Glomerular visceral epithelial cell (primary cell): Measurements from ENCODE around the gene ORC4.

Experiments
- DNase-seq: peaks from one replicate; pipeline ENCODE4 v3.0.0-alpha.2; 2016; ENCODE audit errors: extremely low spot score

The ORC4 gene

DNA sequence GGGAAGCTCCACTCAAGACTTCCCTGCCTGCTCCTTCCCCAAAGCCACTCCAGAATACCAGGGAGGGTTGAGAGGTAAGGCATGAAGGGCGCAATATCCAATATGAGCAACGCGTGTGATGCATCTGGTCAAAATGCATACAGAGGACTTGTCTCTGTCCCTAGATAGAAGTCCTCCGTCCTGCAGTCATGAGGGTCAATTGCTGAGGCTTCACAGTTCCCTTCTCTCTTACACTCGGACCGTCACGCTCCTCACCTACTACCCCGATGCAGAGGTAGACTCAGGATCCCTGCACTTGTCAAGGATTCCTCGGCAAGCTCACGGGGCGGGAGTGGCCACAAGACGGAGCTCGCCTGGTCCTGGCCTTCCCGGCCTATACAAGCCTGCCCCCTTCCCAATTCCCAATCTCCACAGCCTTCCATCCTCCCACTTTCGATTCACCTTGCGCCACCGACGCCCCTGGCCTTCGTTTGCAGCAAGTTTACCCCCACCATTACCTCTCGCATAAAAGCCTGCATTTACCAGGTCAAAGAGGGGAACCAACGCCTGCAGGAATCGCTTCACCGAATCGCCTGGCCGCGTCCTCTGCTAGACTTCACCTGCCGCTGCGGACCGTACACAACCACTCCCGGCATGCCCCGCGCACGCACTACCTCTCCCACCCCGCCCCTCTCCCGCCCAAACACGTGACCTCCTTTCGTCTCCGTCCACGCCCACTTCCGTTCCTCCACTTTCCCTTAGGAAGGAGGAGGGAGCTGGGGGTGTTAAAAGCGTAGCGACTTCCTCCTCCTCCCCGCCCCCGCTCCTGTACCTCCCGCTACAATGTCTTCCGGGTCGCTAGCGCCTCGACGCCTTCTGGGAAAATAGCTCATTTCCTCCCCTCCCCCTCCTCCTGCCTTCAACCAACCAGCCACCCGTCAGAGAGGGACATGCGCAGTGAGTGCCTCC, at the start of gene ORC4:
TSS of gene ORC4 (minus strand) at position 627 of the 948 bp plus-strand sequence. CDS start 44,779 bp downstream, outside the sequence.
- DNase-seq, result peak; percentile 100

DNA sequence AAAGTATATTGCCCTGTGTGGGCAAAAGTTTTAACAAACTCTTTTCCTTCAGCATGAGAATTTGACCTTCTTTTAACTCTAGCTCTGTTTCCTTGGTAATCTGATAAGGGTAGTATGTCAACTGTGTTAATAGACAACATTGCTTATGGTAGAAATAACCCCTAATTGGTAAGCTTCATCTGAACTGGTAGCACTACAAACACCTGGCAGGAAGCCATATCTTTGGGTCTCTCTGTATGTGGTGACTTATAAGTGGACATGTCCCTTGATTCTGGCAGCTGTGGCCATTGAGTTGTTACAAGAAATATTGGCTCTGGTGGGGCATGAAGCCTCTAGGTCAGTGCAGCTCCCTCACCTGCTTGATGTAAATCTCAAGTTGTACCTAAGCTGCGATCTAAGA, 47.3 kb upstream of the ORC4 start:
- no peak for DNase-seq

DNA sequence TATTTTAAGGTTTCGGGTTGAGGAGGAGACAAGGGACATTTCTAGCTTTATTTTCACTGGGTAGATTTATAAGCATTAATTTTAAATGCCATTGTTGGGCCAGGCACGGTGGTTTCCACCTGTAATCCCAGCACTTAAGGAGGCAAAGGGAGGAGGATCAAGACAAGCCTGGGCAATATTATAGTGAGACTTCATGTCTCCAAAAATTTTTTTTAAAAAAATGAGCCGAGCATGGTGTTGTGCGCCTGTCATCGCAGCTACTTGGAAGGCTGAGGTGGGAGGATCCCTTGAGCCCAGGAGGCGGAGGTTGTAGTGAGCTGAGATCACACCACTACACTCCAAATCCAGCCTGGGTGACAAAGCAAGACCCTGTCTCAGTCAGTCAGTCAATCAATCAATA, 45.4 kb upstream of the ORC4 start:
- no peak for DNase-seq

DNA sequence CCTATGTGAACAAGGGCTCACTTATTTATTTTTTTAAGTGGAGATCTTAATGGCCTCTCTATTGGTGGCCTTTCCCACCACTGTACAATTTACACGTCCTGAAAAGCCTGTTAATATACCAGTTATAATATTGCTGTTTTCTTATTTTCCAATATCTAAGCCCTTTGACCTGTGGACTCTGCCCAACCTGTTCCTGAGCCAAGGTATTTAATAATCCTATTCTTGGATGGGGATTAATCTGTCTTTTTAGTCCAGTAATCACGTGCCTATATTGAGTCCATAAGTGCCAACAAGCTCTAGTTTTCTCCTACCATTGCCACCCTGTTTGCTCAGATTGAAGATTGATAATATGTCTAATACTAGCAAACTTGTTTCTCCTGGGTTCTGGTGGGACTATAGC, 43.1 kb upstream of the ORC4 start:
- no peak for DNase-seq

DNA sequence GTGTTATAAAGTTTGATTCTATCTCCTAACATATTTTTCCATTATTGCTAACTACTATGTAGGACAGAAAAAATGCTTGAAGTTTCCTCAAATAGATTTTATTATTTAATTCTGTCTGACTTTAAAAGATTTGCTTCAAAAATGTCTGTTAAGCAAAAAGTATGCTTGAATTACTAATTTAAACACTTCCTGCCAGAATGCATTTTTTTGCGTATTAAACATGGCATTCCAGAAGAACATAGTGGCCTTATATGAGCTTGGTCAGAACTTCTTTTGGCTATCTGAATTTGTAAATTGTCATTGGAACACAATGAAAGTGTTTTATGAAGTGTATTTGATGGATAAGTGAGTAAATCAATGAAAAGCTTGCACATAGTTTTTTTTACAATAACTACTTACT, 38.1 kb upstream of the ORC4 start:
- no peak for DNase-seq

DNA sequence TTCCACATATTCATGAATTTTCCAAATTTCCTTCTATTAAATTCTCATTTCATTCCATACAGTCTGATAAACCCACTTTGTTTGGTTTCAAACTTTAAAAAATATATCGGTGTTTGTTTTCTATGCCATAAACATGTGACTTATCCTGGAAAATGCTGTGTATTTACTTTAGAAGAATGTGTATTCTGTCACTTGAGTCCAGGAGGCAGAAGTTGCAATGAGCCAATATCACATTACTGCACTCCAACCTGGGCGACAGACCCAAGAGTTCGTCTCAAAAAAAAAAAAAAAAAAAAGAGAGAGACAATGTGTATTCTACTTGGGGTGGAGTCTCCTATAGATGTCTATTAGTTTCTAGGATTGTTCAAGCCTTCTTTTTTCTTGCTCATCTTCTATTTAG, 32.1 kb upstream of the ORC4 start:
- no peak for DNase-seq

DNA sequence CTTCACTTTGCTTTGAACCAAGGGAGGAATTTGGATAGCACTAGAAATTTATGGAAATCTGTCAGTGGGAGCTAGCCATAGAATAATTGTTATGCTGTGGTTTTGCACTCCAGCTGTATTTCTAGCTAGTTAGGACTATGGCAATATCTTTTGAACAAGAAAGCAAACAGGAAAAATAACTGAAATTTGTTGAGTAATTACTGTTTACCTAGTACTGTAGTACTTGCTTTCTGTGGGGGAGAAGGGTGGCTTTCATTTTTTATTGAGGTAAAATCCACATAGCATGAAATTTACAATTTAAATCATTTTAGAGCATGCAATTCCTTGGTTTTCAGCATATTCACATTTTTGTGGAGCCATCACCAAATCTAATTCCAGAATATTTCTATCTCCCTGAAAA, 28.7 kb upstream of the ORC4 start:
- no peak for DNase-seq

DNA sequence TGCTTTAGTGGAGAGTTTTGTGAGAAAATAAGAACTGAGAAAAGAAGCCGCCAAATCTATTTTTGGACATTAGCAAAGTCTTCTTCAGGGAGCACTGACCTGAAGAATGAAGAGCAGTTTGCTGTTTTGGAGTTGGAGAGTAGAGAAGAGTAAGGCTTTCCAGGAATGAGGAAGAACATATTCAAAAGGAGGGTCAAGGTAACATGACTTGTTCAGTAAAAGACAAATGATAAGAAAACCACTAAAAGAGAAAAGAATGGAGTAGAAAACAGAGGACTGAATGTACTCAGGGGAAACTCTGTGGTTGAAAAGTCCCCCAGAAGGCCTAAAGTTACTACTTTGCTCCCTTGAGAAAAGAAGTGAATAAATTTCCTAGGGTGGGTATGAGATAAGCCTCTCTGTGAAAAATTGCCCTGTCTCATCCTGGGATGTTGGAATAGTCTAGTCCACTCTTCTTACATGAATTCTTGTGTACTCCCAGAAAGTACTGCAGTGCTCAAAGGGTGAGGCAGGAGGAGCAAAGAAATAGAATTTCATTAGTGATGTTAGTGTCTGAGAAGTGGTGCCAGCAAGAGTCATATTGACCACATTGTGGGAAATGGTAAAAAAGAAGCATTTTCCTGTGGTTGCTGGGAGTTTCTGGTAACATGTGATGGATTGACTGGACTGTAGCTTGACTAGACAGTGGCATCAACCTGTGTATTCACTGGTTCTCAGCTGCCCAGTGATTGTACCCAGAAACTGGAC, 28.1 kb upstream of the ORC4 start:
- peak; percentile 53 for DNase-seq

DNA sequence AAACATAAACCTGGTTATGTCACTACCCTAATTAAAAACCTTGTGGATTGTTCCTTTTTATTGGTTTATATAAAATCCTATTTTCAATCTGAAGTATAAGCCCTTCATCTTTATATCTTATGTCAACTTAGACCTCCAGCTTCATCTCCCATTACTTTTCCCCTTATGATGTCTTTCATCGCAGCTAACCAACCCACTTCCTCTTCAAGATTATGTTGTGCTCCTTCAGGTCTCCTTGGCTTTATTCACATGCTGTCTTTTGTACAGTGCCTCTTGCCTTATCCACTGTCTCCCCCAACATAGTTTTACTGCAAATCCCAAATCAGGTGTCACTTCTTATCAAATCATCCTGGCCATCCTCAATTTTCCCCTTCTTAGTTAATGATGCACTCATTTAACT, 26.3 kb upstream of the ORC4 start:
- no peak for DNase-seq

DNA sequence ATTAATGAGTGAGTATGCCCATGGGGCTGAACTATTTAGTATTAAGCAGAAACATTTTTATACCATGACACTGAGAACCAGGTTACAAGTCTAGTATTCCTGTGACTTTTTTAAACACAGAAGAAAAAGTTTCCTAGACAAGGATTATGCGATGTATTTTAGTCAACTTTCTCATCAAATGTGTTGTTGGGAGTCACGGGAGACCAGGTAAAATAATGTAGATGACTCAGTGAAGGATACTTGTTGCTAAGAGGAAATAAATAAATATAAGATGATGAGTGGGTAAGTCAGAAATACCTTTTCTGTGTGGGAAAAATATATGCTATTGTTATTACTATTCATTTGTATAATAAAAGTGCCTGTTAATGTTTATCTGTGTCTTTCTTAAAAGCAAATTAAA, 23.8 kb upstream of the ORC4 start:
- DNase-seq, result peak; percentile 31

DNA sequence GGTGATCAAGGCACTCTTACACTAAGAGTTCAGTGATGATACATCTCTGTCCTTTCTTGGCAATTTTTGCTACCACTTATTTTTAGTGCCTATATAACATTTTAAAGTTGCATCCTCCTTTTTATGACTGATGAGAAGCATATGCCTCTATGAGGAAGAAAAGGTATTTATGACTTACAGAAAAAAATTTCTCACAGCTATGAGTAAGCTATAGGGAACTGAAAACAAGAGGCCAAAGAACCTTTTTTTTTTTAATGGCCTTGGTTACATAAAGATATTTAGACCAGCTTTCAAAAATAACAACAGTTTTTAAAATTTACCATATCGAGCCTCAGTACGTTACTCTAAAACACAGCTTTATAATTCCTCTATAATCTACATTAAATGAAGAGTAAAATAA, 21.7 kb upstream of the ORC4 start:
- no peak for DNase-seq

DNA sequence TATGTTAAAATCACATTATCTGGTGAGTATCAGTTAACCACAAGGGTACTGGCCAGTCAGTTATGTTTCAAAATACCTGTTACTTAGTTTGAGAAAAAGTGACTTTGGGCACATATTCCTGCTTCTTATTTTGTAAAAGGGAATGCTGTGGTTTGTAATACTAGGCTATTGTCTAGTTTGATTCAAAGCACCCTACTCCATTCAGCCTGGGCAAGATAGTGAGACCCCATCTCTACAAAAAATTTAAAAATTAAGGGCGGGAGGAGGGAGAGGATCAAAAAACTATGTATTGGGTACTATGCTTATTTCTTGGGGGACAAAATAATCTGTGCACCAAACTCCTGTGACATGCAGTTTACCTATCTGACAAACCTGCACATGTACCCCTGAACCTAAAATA, 19.2 kb upstream of the ORC4 start:
- no peak for DNase-seq

DNA sequence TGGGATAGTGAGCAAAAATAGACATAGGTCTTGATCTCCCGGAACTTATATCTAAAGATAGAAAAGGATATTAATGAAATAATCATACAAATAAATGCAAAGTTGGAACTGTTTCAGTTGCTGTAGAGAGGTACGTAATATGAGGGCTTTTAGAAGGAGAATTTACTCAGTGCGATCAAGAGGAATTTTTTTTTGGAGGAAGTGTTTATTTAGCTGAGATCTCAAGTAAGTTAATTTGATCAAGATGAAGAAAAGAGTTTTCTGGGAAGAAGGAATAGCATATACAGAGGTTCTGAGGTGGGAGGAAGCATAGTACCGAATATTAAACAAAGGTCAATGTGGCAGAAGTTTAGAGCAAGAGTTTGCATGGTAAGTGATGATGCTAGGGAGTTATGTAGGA, 11.7 kb upstream of the ORC4 start:
- DNase-seq, result no peak

DNA sequence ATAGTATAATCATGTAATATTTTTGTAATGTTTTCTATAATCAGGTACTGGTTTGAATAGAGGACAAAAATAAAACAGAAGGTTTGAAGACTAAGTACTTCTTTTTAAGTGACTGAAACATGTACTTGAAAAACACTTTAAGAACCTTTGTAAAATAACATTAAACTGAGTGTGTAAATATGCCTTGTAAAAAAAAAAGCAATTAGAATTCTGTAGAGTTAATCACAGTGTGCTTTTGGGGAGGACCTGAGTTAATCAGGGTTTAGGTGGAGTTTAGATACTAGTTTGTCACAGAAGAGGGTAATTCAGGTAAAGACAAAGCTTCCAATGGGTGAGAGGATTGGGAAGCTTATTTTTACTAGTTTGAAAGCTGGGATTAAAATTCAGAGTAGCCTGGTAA, 10.6 kb upstream of the ORC4 start:
- DNase-seq, result no peak

DNA sequence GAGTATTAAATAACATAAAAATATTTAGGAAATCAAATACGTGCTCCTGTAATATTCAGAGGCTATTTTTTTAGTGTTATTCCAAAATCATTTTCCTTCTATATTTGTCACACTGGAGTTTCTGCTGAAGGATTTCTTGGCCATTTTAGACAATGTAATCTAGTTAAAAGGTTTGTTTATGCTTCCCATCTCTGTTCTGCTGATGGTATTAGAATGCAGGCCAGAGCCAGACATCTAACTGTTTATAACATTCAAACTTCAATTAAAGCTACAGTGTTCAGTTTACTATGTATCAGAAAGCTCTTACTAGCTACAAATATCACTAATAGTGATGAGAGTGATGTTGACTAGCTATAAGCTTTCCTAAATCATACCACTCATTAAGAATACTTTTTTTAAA, 8.2 kb upstream of the ORC4 start:
- no peak for DNase-seq

DNA sequence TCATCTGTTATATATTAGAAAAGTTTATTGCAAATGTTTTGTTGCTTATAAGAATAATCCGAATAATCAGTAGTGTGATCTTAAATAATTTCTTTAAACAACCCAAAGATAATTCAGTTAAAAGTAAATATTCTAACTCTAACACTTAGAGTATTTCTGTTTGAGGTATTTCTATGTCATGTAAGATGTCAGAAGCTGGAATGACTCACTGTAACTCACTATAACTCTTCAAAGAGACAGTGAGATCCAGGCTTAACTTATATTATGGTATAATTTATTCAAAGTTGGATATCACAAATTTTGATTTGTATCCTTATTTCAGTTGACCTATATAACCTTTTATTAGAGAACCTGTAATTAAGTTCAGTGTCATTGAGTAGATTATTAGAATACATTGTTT, 7.3 kb upstream of the ORC4 start:
- DNase-seq, result no peak

DNA sequence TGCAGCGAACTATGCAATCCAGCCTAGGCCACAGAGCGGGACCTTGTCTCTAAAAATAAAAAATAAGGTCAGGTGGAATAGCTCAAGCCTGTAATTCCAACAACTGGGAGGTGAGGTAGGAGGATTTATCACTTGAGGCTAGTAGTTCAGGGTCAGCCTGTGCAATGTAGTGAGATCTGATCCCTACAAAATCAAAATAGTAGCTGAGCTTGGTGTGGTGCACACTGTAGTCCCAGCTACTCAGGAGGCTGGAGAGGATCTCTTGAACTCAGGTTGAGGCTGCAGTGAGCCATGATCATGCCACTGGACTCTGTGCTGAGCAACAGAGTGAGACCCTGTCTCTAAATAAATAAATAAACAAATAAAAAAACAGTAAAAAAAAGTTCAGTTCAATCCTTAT, 6.0 kb upstream of the ORC4 start:
- DNase-seq, result no peak

DNA sequence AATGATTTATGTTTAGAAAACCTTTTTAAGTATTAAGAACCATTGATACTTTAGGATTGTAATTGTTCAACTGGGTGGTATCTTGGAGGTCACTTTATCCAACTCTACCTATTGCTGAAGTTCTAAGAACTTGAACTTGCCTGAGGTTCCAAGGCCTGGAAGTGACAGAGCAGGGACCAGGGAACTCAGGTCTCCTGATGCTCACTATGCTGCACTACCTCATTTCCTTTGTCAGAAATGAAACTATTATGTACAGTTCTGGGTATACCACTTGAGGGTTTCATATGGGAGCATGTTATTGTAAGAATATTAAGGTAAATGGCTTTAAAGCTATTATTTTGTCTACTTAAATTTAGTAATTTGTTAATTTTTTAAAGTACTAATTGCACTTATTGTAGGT, 3.3 kb upstream of the ORC4 start:
- DNase-seq, result no peak

DNA sequence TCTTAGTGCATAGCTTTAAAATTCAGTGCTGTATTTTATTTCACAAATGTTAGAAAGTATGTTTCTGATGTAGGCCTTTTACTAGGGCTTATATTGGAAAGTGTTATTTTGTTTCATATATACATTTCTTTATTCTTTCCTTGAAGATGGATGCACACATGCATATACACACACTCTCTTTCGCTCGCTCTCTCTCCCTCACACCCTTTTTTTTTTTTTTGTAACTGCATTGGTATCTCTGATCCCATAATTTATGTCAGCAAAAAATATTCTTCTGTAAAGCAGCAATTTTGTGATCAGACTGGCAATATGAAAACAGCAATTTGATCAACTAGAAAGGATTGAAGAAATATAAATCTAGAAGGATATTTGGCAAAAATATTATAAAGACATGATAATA, 2.3 kb upstream of the ORC4 start:
- DNase-seq, result no peak

DNA sequence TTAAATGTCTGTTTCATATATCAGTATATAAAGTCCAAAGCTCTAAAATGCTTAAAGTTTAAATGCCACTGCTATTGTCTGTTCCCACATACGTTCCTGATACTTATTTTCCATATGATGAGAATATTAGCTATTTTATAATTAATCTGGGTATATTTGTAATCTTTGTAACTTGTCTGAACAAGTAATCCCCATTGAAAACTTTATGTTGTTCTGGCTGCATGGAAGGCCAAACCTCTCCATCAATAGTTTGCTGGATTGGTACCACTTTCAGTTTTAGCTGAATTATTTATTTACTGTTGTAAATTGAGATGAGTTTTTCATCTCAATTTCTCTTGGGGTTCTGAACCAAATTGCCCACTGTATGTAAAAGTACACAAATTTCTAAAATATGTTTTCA, 1.8 kb upstream of the ORC4 start:
- DNase-seq, result no peak

DNA sequence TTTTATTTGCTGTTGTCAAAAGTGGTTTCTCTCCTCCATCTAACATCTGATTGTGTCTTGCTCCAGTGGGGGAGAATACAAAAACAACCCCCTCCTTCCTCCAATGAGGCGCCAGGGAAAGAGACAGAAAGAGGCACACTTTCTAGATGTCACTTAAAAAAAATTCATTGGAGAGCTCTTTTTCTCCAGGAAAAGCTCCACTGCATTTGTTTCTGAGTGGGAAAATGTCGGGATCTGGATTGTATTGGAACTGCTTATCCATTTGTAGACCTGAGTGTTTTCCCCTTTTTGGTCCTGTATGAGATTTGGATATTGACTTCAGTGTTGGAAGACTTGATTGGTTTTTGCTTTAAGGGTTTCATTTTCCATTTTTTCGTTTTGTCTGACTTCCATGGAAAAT, 1.3 kb upstream of the ORC4 start:
- no peak for DNase-seq

DNA sequence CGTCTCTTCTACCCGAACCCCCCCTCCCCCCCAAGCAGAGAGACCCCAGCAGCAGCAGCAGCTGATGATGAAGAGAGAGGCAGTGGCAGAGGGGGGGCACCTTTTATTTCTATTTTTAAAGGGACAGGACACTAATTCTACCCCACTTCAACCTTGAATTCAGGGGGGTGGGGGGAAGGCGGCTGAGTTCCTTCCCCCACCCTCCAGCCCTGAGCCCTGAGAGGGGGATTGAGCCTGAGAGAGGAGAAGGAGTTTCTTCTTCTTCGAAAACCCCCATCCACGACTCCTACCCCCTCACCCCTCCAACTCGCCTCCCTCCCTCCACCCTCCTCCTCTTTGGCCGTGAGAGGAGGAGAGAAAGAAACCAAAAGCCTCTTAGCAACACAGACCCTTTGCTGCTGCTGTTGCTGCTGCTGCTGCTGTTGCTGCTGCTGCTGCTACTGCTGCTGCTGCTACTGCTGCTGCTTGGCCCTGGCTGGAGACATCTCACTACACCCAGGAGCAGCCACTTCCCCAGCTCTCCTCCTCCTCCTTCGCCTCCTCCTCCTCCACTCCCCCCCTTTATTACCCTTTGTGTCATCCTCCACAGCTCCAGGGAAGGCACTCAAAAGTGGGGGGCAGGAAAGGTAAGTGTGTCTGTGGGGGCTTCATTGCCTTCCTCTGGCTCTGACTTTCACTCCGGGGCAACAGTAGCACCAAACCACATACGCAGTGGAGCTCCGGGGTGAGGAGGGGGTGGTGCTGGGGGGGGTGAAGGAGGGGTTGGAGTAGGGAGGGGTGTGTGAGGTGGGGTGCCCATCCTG, 723 bp upstream of the ORC4 start, which contains the start of gene MBD5:
TSS of gene MBD5 (plus strand) at position 33 of the 803 bp plus-strand sequence.
- peak; percentile 66 for DNase-seq
